ENCODE results near the gene KDM1B.
"Not testable (repeated sequence)": the region's sequence is repeated elsewhere in the genome, so short reads cannot be mapped to it uniquely, and the experiment has no call there.

DNA sequence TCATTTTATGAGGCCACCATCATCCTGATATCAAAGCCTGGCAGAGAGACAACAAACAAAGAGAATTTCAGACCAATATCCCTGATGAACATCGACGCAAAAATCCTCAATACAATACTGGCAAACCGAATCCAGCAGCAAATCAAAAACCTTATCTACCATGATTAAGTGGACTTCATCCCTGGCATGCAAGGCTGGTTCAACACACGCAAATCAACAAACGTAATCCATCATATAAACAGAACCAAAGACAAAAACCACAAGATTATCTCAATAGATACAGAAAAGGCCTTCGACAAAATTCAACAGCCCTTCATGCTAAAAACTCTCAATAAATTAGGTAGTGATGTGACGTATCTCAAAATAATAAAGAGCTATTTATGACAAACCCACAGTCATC lies 76.6 kb downstream of the KDM1B start:
- TF ChIP-seq, protein P1, sequence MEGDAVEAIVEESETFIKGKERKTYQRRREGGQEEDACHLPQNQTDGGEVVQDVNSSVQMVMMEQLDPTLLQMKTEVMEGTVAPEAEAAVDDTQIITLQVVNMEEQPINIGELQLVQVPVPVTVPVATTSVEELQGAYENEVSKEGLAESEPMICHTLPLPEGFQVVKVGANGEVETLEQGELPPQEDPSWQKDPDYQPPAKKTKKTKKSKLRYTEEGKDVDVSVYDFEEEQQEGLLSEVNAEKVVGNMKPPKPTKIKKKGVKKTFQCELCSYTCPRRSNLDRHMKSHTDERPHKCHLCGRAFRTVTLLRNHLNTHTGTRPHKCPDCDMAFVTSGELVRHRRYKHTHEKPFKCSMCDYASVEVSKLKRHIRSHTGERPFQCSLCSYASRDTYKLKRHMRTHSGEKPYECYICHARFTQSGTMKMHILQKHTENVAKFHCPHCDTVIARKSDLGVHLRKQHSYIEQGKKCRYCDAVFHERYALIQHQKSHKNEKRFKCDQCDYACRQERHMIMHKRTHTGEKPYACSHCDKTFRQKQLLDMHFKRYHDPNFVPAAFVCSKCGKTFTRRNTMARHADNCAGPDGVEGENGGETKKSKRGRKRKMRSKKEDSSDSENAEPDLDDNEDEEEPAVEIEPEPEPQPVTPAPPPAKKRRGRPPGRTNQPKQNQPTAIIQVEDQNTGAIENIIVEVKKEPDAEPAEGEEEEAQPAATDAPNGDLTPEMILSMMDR (IDR thresholded peaks at IDR 0.05): not testable (repeated sequence)
- not testable (repeated sequence) for TF ChIP-seq POLR2A (IDR thresholded peaks at IDR 0.05)

Measured in thyroid gland (tissue), 4 donors.